Measurements from ENCODE around the gene MBNL1. TPM values are rescaled to one million over a fixed set of nuclear protein-coding genes. Genes with fewer than 3 reads are reported as not detected.
A peak's percentile ranks its signal among the peaks of the same experiment; 100 is the strongest.

The MBNL1 gene
- total RNA-seq, 2 donors from 2014 or later, result 199 to 327 TPM

DNA sequence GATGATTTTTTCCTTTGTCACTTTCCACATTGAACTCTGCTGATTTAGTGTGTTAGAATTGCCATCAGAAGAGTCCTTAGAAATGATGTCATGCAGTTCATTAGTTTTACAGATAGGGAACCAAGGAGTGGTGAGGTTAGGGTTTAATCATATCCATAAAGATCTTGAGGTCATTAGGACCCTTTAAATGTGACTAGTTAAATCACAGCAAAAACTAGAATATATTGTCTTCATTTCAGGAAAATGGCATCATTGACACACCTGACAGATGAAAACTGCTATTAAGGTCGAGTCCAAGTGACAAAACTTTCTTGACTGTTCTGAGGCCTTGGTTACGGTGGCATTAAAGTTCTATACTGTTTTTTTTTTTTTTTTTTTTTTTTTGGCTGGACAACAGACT lies 50.5 kb downstream of the MBNL1 start:
- no peak overlapping the region for H3K4me3 ChIP-seq
- no peaks in the 10 kb centered on the region for H3K27me3 ChIP-seq
- no peak for DNase-seq (ENCODE audit: low spot score)
- H3K36me3 ChIP-seq, result no peaks in the 10 kb centered on the region
- peaks cover 0 to 97% of the 10 kb centered on the region in 2 donors for H3K4me1 ChIP-seq
- TF ChIP-seq, protein P1, sequence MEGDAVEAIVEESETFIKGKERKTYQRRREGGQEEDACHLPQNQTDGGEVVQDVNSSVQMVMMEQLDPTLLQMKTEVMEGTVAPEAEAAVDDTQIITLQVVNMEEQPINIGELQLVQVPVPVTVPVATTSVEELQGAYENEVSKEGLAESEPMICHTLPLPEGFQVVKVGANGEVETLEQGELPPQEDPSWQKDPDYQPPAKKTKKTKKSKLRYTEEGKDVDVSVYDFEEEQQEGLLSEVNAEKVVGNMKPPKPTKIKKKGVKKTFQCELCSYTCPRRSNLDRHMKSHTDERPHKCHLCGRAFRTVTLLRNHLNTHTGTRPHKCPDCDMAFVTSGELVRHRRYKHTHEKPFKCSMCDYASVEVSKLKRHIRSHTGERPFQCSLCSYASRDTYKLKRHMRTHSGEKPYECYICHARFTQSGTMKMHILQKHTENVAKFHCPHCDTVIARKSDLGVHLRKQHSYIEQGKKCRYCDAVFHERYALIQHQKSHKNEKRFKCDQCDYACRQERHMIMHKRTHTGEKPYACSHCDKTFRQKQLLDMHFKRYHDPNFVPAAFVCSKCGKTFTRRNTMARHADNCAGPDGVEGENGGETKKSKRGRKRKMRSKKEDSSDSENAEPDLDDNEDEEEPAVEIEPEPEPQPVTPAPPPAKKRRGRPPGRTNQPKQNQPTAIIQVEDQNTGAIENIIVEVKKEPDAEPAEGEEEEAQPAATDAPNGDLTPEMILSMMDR (IDR thresholded peaks at IDR 0.05), result no peak
- H3K9me3 ChIP-seq, result no peaks in the 10 kb centered on the region
- peak overlapping the region; percentile 4 to 76 for H3K27ac ChIP-seq

DNA sequence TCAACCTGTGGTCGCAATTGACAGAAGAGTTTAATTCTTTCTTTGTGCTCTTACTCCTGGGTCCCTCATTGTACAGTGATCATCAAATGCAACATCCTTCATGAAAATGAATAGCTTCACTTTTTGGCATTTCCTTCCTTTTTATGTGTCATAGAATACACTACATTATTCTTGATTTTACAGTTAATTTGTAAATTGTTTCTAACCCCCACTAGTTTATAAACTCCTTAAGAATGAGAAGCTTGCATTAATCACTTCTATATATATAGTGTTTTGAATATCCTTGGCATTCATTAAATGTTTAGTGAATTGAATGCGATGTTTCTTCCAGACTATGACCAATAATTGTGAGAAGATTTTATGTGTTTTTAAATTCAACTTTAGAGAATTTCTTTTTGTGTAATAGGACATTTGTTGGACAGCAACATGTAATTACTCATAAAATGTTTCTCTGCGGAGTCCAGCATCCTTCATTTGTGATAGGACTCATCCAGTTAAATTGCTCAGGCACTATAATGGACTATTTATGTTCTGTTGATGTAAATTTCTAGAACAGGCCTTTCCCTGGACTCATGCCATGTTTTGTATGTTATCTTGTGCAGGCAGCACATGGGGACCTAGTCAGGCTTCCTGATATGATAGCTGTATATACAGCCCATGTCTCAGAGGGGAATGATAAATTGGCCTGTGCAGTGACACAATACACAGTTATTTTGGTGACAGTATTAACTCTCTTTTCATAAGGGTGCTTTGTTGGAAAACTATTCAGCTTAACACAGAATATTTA lies 51.3 kb downstream of the MBNL1 start:
- peaks cover 0 to 94% of the 10 kb centered on the region in 2 donors for H3K4me1 ChIP-seq
- no peak for DNase-seq (ENCODE audit: low spot score)
- H3K27me3 ChIP-seq, result no peaks in the 10 kb centered on the region
- H3K9me3 ChIP-seq, result no peaks in the 10 kb centered on the region
- no peaks in the 10 kb centered on the region for H3K36me3 ChIP-seq
- peak overlapping the region; percentile 64 to 76 for H3K27ac ChIP-seq
- H3K4me3 ChIP-seq, result no peak overlapping the region
- TF ChIP-seq, protein P1 (IDR thresholded peaks at IDR 0.05), result no peak

DNA sequence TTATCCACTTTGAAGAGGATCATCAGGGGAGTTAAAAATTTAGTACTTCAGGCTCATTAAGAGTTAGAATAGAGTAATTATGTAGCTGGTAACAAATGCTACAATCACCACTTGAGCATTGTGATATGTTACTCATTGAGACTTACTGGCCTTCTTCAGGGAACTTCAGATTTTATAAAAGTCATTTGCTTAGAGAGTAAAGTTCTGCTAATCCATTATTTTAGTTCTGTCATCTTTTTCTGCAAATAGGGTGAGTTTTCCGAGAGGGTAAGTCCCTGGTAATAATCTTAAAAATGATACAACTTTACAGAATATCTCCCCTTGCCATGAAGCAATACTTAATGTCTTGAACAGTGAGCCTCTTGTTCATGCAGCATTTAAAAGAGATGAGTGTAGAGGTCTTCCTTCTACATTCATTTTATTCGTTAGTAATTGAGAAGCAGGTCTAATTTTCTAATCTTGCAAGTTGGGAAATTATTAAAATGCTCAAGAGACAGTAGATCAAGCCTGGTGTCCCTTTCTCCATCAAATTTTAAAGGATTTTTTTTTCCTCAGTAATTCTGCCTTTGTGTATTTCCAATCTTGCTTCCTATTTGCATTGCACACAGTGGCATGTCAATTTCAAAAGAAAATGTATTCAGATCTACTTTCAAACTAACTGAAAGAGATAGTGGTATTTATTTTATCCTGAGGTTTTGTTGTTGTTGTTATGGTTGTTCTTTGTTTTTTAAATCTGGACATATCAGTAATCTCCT lies 52.6 kb downstream of the MBNL1 start:
- H3K4me1 ChIP-seq, result peaks cover 0 to 80% of the 10 kb centered on the region in 2 donors
- no peaks in the 10 kb centered on the region for H3K36me3 ChIP-seq
- H3K9me3 ChIP-seq, result no peaks in the 10 kb centered on the region
- H3K4me3 ChIP-seq, result no peak overlapping the region
- DNase-seq (ENCODE audit: low spot score), result no peak
- TF ChIP-seq, protein P1 (IDR thresholded peaks at IDR 0.05), result no peak
- no peaks in the 10 kb centered on the region for H3K27me3 ChIP-seq
- H3K27ac ChIP-seq, result peak overlapping the region; percentile 64 to 76

DNA sequence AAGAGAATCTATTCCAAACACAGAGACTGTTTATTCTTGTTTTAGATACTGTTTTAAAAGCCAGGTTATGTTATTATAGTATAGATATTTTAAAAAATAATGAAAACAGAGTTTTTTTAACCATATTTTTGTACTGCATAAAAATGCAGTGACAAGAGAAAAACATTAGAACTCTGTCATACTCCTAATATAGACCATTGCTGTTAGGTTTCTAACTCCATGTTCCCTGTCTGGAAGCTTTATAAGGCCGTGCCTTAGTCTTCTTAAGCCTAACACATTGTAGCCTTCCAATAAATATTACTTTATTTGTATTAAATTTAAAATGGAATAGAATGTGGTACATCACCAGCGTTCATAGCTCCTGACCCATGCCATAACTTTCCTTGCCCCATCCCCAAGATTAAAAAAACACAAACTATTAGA lies 53.2 kb downstream of the MBNL1 start:
- Histone ChIP-seq H3K27ac (peak overlapping the region; percentile 64 to 76), H3K4me1 (peaks cover 0 to 74% of the 10 kb centered on the region in 2 donors), H3K4me3 (no peak overlapping the region)

DNA sequence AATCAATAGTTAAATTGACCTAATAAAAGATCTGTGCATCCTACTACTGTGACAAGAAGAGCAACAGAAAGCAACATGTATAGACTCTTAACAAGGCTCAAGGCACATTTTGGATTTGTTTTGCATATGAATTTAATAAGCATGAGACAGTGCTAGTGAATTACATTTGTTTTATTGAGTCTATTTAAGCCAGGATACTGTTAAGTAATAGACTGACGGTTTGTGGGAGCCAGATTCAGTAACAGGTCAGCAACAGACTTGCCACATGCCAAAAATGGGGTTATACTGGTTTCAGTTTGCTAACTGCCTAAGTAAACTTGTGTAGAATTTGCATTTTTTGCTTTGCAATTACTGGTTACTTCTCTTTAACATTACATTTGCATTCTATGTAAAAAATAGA lies 54.0 kb downstream of the MBNL1 start:
- Histone ChIP-seq H3K4me1 (peaks cover 0 to 73% of the 10 kb centered on the region in 2 donors), H3K27me3 (no peaks in the 10 kb centered on the region), H3K27ac (peak overlapping the region; percentile 64 to 76), H3K36me3 (no peaks in the 10 kb centered on the region), H3K9me3 (no peaks in the 10 kb centered on the region), H3K4me3 (no peak overlapping the region)
- TF ChIP-seq, protein P1 (IDR thresholded peaks at IDR 0.05), result no peak
- DNase-seq (ENCODE audit: low spot score), result no peak

More for the DNA sequence above, 53.2 kb downstream of the MBNL1 start:
- Histone ChIP-seq H3K9me3 (no peaks in the 10 kb centered on the region), H3K36me3 (no peaks in the 10 kb centered on the region), H3K27me3 (no peaks in the 10 kb centered on the region)
- TF ChIP-seq, protein P1 (IDR thresholded peaks at IDR 0.05), result no peak
- DNase-seq (ENCODE audit: low spot score), result no peak

All from right atrium auricular region (tissue), 2 donors.